Body of pancreas (tissue), 4 donors: ENCODE results near the gene UBD. TPM values are rescaled to one million over a fixed set of nuclear protein-coding genes. Genes with fewer than 3 reads are reported as not detected.
A peak's percentile ranks its signal among the peaks of the same experiment; 100 is the strongest.

ENCODE experiments used
- ATAC-seq: fragments of 150-250 bp; one replicate; pipeline ENCODE4 v1.9.1; 2016
- DNase-seq, 4 donors: peaks; one replicate each; pipeline ENCODE4 v3.0.0-alpha.2; 2019
- H3K27ac ChIP-seq, 4 donors: fragments of 200-600 bp; sonication (generic); 1 replicate in 3 of 4; 2 replicates in 1 of 4; pipeline versions ENCODE4 v1.5.1 to v1.6.1; 2016 to 2019; ENCODE audit warnings: mild to moderate bottlenecking in 1 of 4, mixed read lengths in 1 of 4, moderate library complexity in 1 of 4
- H3K27me3 ChIP-seq, 2 donors: fragments of 200-600 bp; sonication (generic); one replicate each; pipeline ENCODE4 v1.6.0; 2016; ENCODE audit warnings: mild to moderate bottlenecking in 1 of 2
- H3K36me3 ChIP-seq, 2 donors: fragments of 200-600 bp; sonication (generic); replicated peaks in 1 of 2; 2 replicates each; pipeline ENCODE4 v1.5.1; 2016; ENCODE audit warnings: low read depth in 2 of 2; ENCODE audit not compliant: insufficient read depth in 1 of 2
- H3K4me1 ChIP-seq: fragments of 200-600 bp; sonication (generic); one replicate; pipeline ENCODE4 v1.6.0; 2016
- H3K4me3 ChIP-seq, 2 donors: fragments of 200-600 bp; sonication (generic); 1 replicate in 1 of 2; 2 replicates in 1 of 2; pipeline ENCODE4 v1.5.1; 2016 to 2019
- H3K9me3 ChIP-seq, 3 donors: fragments of 200-600 bp; sonication (generic); 1 replicate in 2 of 3; 2 replicates in 1 of 3; pipeline ENCODE4 v1.5.1; 2016
- CTCF ChIP-seq, 7 experiments: fragments of 450-650 bp in 4 of 7; fragments of 200-600 bp in 3 of 7; sonication (generic) in 3 of 7; IDR thresholded peaks; one replicate each; pipeline ENCODE4 v1.5.1; 2016 to 2019; ENCODE audit warnings: antibody characterized with exemption in 7 of 7
- POLR2A ChIP-seq, 3 donors: fragments of 450-650 bp; IDR thresholded peaks; one replicate each; pipeline ENCODE4 v1.6.1; 2016; ENCODE audit warnings: antibody characterized with exemption in 3 of 3, mild to moderate bottlenecking in 2 of 3
- WGBS, 2 donors: methylation state at CpG; one replicate each; pipeline ENCODE4 v1.1.5; 2017; 5-methylcytosine and 5-hydroxymethylcytosine counted together
- intact Hi-C: fragments of 100-400 bp; cut with DNase I; formaldehyde crosslinking; loops from one replicate; pipeline ENCODE4 v1.15.1; 2023
- total RNA-seq, 2 donors: library from RNA; depleted of rRNA; stranded (reverse); fragments of >200 nt; gene quantifications; one replicate each; pipeline ENCODE4 v1.1.0, GENCODE V29; 2016

Gene UBD
- total RNA-seq = 10 to 100 TPM in 1 of 2 donors, 1 to 10 TPM in 1; 9.9 to 10.1 TPM

- peak; percentile 33 for ATAC-seq
- intact Hi-C loops = no loop called here
- peak within 1 kb of the TSS in 2 of 4 donors; percentile 16 to 44 for H3K27ac ChIP-seq
- no peaks in the 10 kb centered on the region for H3K36me3 ChIP-seq
- 66 to 69% methylated on average over 6 of the region's 6 CpGs for WGBS, 2 donors
- no peaks in the 10 kb centered on the region for H3K9me3 ChIP-seq
- DNase-seq = no peak
- H3K4me3 ChIP-seq = no peak within 1 kb of the TSS
- TF ChIP-seq CTCF (IDR thresholded peaks at IDR 0.05) = no peak
- peak in 2 of 3 donors; percentile 52 to 57 for TF ChIP-seq POLR2A (IDR thresholded peaks at IDR 0.05)
- no peaks in the 10 kb centered on the region for H3K4me1 ChIP-seq
- peaks cover 0 to 4% of the 10 kb centered on the region in 2 donors for H3K27me3 ChIP-seq
Measured at GRCh38 chr6:29559524-29560287, at the start of gene UBD. Gene UBD (minus strand): TSS chr6:29559732. CDS start chr6:29559701, 31 bp downstream.

GRCh38 chr6:29608131-29608530, 48.6 kb upstream of the UBD start:
- Histone ChIP-seq H3K9me3 (no peaks in the 10 kb centered on the region), H3K27ac (no peak overlapping the region), H3K4me1 (no peaks in the 10 kb centered on the region), H3K36me3 (no peaks in the 10 kb centered on the region), H3K27me3 (no peaks in the 10 kb centered on the region), H3K4me3 (no peak overlapping the region)
- DNase-seq (no peak), ATAC-seq (no peak)
- TF ChIP-seq CTCF (IDR thresholded peaks at IDR 0.05) (no peak), POLR2A (IDR thresholded peaks at IDR 0.05) (no peak)
- intact Hi-C loops = no loop called here

GRCh38 chr6:29603930-29604329, 44.4 kb upstream of the UBD start:
- 95 to 96% methylated on average over 2 of the region's 2 CpGs for WGBS, 2 donors
- ATAC-seq (no peak), DNase-seq (no peak)
- no peak for TF ChIP-seq POLR2A (IDR thresholded peaks at IDR 0.05)
- no peak for TF ChIP-seq CTCF (IDR thresholded peaks at IDR 0.05)
- intact Hi-C loops = no loop called here
- Histone ChIP-seq H3K4me1 (no peaks in the 10 kb centered on the region), H3K9me3 (no peaks in the 10 kb centered on the region), H3K27ac (no peak overlapping the region), H3K4me3 (no peak overlapping the region), H3K36me3 (no peaks in the 10 kb centered on the region), H3K27me3 (no peaks in the 10 kb centered on the region)

- H3K27ac ChIP-seq = no peak overlapping the region
- TF ChIP-seq CTCF (IDR thresholded peaks at IDR 0.05) = no peak
- TF ChIP-seq POLR2A (IDR thresholded peaks at IDR 0.05) = no peak
- H3K27me3 ChIP-seq = no peaks in the 10 kb centered on the region
- H3K36me3 ChIP-seq = no peaks in the 10 kb centered on the region
- no peak for ATAC-seq
- no peaks in the 10 kb centered on the region for H3K4me1 ChIP-seq
- 77 to 82% methylated on average over 10 to 11 of the region's 11 CpGs for WGBS, 2 donors
- no peaks in the 10 kb centered on the region for H3K9me3 ChIP-seq
- intact Hi-C loops = no loop called here
- no peak overlapping the region for H3K4me3 ChIP-seq
- no peak for DNase-seq
Measured at GRCh38 chr6:29603456-29603855, 43.9 kb upstream of the UBD start.
